PC-9 (cell line): ENCODE measurements around the gene NTN4. TPM values are rescaled to one million over a fixed set of nuclear protein-coding genes. Genes with fewer than 3 reads are reported as not detected.

Experiments
- BruUV-seq: library from RNA; stranded (reverse); fragments of 400-500 nt; replicated peaks from 2 replicates; lab custom pipeline; 2021; lab: Mats Ljungman, UMichigan
- CTCF ChIA-PET: fragments of 300-600 bp; sonication (Branson Sonifier 250); formaldehyde crosslinking; loops from one replicate; lab custom pipeline; 2022; ENCODE audit warnings: antibody characterized with exemption; lab: Charles Lee
- POLR2A ChIA-PET: fragments of 300-600 bp; sonication (Branson Sonifier 250); formaldehyde crosslinking; loops from one replicate; lab custom pipeline; 2022; ENCODE audit warnings: antibody characterized with exemption; ENCODE audit not compliant: unreplicated experiment; lab: Charles Lee
- DNase-seq, 2 experiments: peaks; one replicate each; pipeline versions ENCODE4 v3.0.0 to v3.0.0-alpha.2; 2015 to 2022; ENCODE audit warnings: mixed read lengths in 1 of 2
- H2AFZ ChIP-seq: fragments of 200-600 bp; sonication (generic); 2 replicates; pipeline ENCODE4 v1.8.1; 2017; ENCODE audit warnings: antibody characterized with exemption
- H3F3A ChIP-seq: fragments of 200-600 bp; sonication (generic); 2 replicates; pipeline ENCODE4 v1.8.1; 2017; ENCODE audit warnings: antibody characterized with exemption, mild to moderate bottlenecking, low read depth; ENCODE audit not compliant: insufficient read depth
- H3K27ac ChIP-seq: fragments of 200-600 bp; sonication (generic); 2 replicates; pipeline ENCODE4 v1.6.1; 2016; ENCODE audit warnings: mixed run types
- H3K27me3 ChIP-seq: fragments of 200-600 bp; sonication (generic); 2 replicates; pipeline ENCODE4 v1.6.1; 2016; ENCODE audit warnings: low read depth, mixed run types; ENCODE audit not compliant: insufficient read depth
- H3K36me3 ChIP-seq: fragments of 200-600 bp; sonication (generic); 2 replicates; pipeline ENCODE4 v1.6.1; 2016; ENCODE audit warnings: low read depth, mixed run types
- H3K4me1 ChIP-seq: fragments of 200-600 bp; sonication (generic); replicated peaks from 2 replicates; pipeline ENCODE4 v1.6.1; 2016; ENCODE audit warnings: mixed run types; ENCODE audit not compliant: insufficient read depth
- H3K4me2 ChIP-seq: fragments of 200-600 bp; sonication (generic); 2 replicates; pipeline ENCODE4 v1.6.1; 2017; ENCODE audit warnings: mixed run types
- H3K4me3 ChIP-seq: fragments of 200-600 bp; sonication (generic); 2 replicates; pipeline ENCODE4 v1.6.1; 2016; ENCODE audit warnings: mixed run types
- H3K79me2 ChIP-seq: fragments of 200-600 bp; sonication (generic); 2 replicates; pipeline ENCODE4 v1.6.1; 2017; ENCODE audit warnings: low read depth, mixed run types
- H3K9me2 ChIP-seq: fragments of 200-600 bp; sonication (generic); 2 replicates; pipeline ENCODE4 v1.8.1; 2017; ENCODE audit warnings: mild to moderate bottlenecking; ENCODE audit not compliant: insufficient read depth
- H3K9me3 ChIP-seq: fragments of 200-600 bp; sonication (generic); 2 replicates; pipeline ENCODE4 v1.8.1; 2016; ENCODE audit warnings: low read depth; ENCODE audit not compliant: insufficient read depth
- H4K20me1 ChIP-seq: fragments of 200-600 bp; sonication (generic); 2 replicates; pipeline ENCODE4 v1.8.1; 2017; ENCODE audit not compliant: insufficient read depth
- EZH2 ChIP-seq: fragments of 200-600 bp; sonication (generic); IDR thresholded peaks from 2 replicates; pipeline ENCODE4 v1.8.0; 2017; ENCODE audit warnings: antibody characterized with exemption, low read depth
- intact Hi-C: fragments of 100-400 bp; cut with micrococcal nuclease; formaldehyde crosslinking; loops from one replicate; pipeline ENCODE4 v1.10.0; 2022; ENCODE audit not compliant: unreplicated experiment
- total RNA-seq: library from RNA; stranded (reverse); gene quantifications from 2 replicates; pipeline ENCODE4 v1.2.3, GENCODE V29; 2021
- TF ChIP-seq, protein P1 (sequence below): fragments of 200-600 bp; sonication (generic); conservative IDR thresholded peaks from 2 replicates; pipeline ENCODE4 v1.6.1; 2017; ENCODE audit warnings: mixed run types, antibody characterized with exemption, mild to moderate bottlenecking, moderate library complexity

The NTN4 gene
- total RNA-seq, 1 experiment from 2014 or later, result 41.5 TPM

DNA sequence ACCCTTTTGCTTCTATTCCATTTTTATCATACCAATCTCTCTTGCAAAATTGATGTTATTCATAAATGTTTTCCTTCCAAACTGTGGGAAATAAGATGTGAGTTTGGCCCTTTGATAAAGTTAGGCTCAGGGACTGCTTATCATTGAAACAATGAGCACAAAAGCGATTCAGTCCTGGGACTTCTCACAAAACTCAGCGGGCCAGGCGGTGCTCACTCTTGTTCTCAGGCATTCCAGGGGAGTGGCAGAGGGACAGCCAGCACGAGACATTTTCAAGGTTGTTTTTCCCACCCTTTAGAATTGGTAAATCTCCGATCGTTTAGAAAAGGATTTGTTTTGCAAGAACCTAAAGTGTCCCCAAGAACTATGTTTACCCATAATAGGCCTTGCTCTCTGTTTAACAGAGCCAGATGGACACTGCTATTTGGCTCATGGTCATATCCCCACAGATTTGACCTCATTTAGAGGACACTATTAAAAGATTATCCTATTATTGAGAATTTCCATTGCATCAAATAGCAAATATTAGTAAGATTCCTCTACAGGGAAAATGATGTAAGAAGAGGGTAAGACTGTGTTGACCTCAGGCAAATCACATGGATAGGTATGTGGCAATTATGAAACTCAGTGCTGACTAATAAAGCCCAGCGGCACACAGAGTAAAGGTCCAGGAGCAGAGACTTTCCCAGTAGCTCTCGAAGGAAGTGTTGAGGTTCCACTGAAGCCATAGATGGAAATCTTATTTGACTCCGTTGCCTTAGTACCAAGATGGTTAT, 136.6 kb downstream of the NTN4 start:
- no peaks in the 10 kb centered on the region for H4K20me1 ChIP-seq
- no peak for TF ChIP-seq EZH2
- TF ChIP-seq, protein P1, sequence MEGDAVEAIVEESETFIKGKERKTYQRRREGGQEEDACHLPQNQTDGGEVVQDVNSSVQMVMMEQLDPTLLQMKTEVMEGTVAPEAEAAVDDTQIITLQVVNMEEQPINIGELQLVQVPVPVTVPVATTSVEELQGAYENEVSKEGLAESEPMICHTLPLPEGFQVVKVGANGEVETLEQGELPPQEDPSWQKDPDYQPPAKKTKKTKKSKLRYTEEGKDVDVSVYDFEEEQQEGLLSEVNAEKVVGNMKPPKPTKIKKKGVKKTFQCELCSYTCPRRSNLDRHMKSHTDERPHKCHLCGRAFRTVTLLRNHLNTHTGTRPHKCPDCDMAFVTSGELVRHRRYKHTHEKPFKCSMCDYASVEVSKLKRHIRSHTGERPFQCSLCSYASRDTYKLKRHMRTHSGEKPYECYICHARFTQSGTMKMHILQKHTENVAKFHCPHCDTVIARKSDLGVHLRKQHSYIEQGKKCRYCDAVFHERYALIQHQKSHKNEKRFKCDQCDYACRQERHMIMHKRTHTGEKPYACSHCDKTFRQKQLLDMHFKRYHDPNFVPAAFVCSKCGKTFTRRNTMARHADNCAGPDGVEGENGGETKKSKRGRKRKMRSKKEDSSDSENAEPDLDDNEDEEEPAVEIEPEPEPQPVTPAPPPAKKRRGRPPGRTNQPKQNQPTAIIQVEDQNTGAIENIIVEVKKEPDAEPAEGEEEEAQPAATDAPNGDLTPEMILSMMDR, result no peak
- H3K4me3 ChIP-seq, result no peak overlapping the region
- DNase-seq, result peak; percentile 29 to 97
- no peaks in the 10 kb centered on the region for H3K36me3 ChIP-seq
- H3K4me1 ChIP-seq, result peaks cover 48% of the 10 kb centered on the region
- H2AFZ ChIP-seq, result no peak overlapping the region
- H3K9me3 ChIP-seq, result no peaks in the 10 kb centered on the region
- H3K27ac ChIP-seq, result peak overlapping the region; percentile 98
- ChIA-PET CTCF (no interaction called here), POLR2A (interaction anchor here (0.6 to 0.7 kb wide), 2 partner anchors 13 to 14 kb away, joined by 5 to 6 read pairs; no protein-coding TSS in a partner anchor)
- H3F3A ChIP-seq, result peaks cover 55% of the 10 kb centered on the region
- no peaks in the 10 kb centered on the region for H3K27me3 ChIP-seq
- 0 out of 2 replicates have a peak, but pooled peaks cover 7% of the 10 kb centered on the region for H3K79me2 ChIP-seq
- H3K4me2 ChIP-seq, result peak overlapping the region; percentile 39
- H3K9me2 ChIP-seq, result no peaks in the 10 kb centered on the region
- TSS peak; percentile 30 for BruUV-seq
- intact Hi-C loops, result no loop called here

DNA sequence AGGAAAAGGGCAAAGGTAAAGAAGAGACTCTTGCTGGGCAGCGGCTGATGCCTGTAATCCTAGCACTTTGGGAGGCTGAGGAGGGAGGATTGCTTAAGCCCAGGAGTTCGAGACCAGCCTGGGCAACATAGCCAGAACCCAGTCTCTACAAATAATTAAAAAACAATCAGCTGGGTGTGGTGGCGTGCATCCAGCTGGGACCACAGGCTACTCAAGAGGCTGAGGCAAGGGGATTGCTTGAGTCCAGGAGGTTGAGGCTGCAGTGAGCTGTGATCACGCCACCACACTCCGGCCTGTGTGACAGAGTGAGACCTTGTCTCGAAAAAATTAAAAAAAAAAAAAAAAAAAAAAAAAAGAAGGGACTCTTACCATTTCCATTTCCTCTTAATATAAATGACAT, 138.9 kb downstream of the NTN4 start:
- Histone ChIP-seq H3F3A (peaks cover 58% of the 10 kb centered on the region), H3K4me1 (peaks cover 71% of the 10 kb centered on the region), H3K27ac (peak overlapping the region; percentile 98), H2AFZ (no peak overlapping the region), H3K27me3 (no peaks in the 10 kb centered on the region), H3K9me3 (no peaks in the 10 kb centered on the region), H3K79me2 (0 out of 2 replicates have a peak, but pooled peaks cover 7% of the 10 kb centered on the region), H3K4me2 (peak overlapping the region; percentile 18; the same call in 1 of the 2 replicates), H3K36me3 (no peaks in the 10 kb centered on the region), H4K20me1 (no peaks in the 10 kb centered on the region), H3K4me3 (no peak overlapping the region), H3K9me2 (no peaks in the 10 kb centered on the region)
- POLR2A ChIA-PET, result no interaction called here
- CTCF ChIA-PET, result no interaction called here
- no peak for DNase-seq
- BruUV-seq, result no TSS peak
- intact Hi-C loops, result no loop called here
- TF ChIP-seq, protein P1, result no peak
- TF ChIP-seq EZH2, result no peak

DNA sequence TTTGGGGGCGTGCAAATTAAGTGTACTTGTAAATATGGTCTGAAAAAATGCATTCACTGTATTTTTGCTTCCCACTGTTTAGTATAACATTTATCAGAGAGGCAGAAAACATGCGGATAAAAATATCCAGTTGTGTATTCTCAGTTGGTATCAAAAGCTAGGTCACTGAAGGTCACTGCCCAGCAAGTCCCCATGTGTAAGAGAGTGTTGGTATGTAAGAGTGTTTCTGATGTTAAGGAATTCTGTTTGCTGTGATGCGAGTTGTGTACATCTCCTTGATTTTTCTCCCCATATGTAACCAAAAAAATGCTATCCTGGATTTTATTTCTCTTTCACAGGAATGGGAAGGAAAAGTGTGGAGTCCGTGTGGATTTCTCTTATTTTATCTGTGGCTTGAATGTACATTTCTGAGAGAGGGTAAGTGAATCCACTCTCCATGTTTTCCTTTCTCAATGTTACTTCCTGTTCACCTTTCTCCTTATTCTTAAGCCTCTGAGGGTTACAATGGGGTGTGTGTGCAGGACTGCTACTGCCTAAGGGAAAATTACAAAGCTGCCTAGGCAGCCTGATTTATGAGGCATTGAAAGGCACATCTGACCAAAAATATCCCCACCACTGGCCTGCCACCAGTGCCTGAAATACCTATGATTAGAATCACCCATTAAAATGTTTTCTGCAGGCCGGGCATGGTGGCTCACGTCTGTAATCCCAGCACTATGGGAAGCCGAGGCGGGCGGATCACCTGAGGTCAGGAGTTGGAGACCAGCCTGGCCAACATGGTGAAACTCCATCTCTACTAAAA, 141.4 kb downstream of the NTN4 start:
- intact Hi-C loops, result loop anchor here (1.0 to 2.0 kb wide), 4 partner anchors 16 to 158 kb away; no protein-coding TSS in a partner anchor
- H3K4me2 ChIP-seq, result peak overlapping the region; percentile 76
- H4K20me1 ChIP-seq, result no peaks in the 10 kb centered on the region
- no peaks in the 10 kb centered on the region for H3K9me3 ChIP-seq
- POLR2A ChIA-PET, result interaction anchor here (0.6 to 0.8 kb wide), 3 partner anchors 19 to 114 kb away, joined by 3 to 6 read pairs (median 5); no protein-coding TSS in a partner anchor
- H3K79me2 ChIP-seq, result 0 out of 2 replicates have a peak, but pooled peaks cover 7% of the 10 kb centered on the region
- no peak for TF ChIP-seq EZH2
- TF ChIP-seq, protein P1, result no peak
- H3K9me2 ChIP-seq, result no peaks in the 10 kb centered on the region
- CTCF ChIA-PET, result no interaction called here
- peak overlapping the region; percentile 27; the same call in 1 of the 2 replicates for H3K4me3 ChIP-seq
- no TSS peak for BruUV-seq
- H3K27me3 ChIP-seq, result no peaks in the 10 kb centered on the region
- peaks cover 45% of the 10 kb centered on the region for H3F3A ChIP-seq
- H3K27ac ChIP-seq, result peak overlapping the region; percentile 98
- no peaks in the 10 kb centered on the region for H3K36me3 ChIP-seq
- no peak overlapping the region for H2AFZ ChIP-seq
- DNase-seq, result peak; percentile 86 to 98
- peaks cover 72% of the 10 kb centered on the region for H3K4me1 ChIP-seq
